ENCODE measurements around the gene NME9. TPM values are rescaled to one million over a fixed set of nuclear protein-coding genes. Genes with fewer than 3 reads are reported as not detected.

The NME9 gene
- total RNA-seq, 1 experiment from 2014 or later = not detected

DNA sequence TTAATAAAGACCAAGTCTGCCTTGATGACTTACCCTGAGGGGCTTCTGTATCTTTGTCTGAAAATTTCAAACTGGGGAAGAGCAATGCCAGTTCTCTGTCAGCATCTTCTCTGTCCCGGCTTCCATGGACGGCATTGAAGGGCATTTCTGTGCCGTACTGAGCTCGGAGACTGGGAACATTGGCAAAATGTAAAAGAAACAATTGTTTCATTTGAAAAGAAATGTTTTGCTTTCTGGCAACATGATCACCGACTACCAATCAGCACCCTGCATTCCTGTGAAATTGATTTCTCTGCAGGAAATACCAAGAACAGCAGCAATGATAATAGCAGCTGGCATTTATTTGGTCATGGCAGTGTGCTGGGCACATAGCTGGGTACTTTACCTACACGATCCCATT, 26.2 kb downstream of the NME9 start:
- no peak overlapping the region for H3K4me3 Mint-ChIP-seq (ENCODE audit: unreplicated experiment)
- Histone ChIP-seq H3K4me3 (ENCODE audit: low read depth, low read length) (no peak overlapping the region), H3K27me3 (replicated peaks; ENCODE audit: control insufficient read depth, insufficient read depth, low read length) (no peaks in the 10 kb centered on the region), H3K4me1 (no peaks in the 10 kb centered on the region), H3K9me3 (peaks cover 3% of the 10 kb centered on the region), H3K36me3 (ENCODE audit: control insufficient read depth, insufficient read depth, low read length) (no peaks in the 10 kb centered on the region)
- no peaks in the 10 kb centered on the region for H3K4me1 Mint-ChIP-seq (ENCODE audit: low read depth, unreplicated experiment)
- BruUV-seq (replicated peaks) = no TSS peak
- ChIA-PET POLR2A (no interaction called here), CTCF (no interaction called here)
- H3K27me3 Mint-ChIP-seq (ENCODE audit: insufficient read depth, unreplicated experiment) = peaks cover 5% of the 10 kb centered on the region
- peaks cover 13% of the 10 kb centered on the region for H3K9me3 Mint-ChIP-seq (ENCODE audit: unreplicated experiment)
- DNase-seq = no peak
- no peak overlapping the region for H3K27ac Mint-ChIP-seq (ENCODE audit: unreplicated experiment)
- intact Hi-C loops (cut with micrococcal nuclease; ENCODE audit: unreplicated experiment) = no loop called here
- TF ChIP-seq, protein P1, sequence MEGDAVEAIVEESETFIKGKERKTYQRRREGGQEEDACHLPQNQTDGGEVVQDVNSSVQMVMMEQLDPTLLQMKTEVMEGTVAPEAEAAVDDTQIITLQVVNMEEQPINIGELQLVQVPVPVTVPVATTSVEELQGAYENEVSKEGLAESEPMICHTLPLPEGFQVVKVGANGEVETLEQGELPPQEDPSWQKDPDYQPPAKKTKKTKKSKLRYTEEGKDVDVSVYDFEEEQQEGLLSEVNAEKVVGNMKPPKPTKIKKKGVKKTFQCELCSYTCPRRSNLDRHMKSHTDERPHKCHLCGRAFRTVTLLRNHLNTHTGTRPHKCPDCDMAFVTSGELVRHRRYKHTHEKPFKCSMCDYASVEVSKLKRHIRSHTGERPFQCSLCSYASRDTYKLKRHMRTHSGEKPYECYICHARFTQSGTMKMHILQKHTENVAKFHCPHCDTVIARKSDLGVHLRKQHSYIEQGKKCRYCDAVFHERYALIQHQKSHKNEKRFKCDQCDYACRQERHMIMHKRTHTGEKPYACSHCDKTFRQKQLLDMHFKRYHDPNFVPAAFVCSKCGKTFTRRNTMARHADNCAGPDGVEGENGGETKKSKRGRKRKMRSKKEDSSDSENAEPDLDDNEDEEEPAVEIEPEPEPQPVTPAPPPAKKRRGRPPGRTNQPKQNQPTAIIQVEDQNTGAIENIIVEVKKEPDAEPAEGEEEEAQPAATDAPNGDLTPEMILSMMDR (IDR thresholded peaks at IDR 0.05; ENCODE audit: insufficient read depth in 1 of 2, low read depth in 1 of 2, low read length in 1 of 2, severe bottlenecking in 1 of 2, unreplicated experiment in 1 of 2) = no peak
- peaks cover 17% of the 10 kb centered on the region for H3K36me3 Mint-ChIP-seq (ENCODE audit: insufficient read depth, unreplicated experiment)

DNA sequence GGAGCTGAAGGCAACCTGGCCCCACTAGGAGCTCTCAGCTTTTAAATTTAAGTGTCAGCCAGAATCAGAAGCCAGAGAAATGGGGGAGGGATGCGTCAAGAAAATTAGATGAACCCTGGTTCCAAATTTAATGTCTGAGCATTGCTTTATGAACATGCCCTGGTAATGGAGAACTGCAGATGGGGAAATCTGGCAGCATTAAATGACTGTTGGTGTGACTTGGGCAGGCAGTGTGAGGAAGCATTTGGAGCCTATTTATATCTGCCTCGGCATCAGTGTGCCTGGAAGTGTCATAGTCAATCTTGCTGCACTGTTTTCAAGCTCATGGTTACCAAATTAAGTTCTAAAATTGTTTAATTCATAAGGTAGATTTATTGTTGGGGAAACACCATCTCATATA, 29.0 kb downstream of the NME9 start:
- BruUV-seq (replicated peaks) = no TSS peak
- POLR2A ChIA-PET = no interaction called here
- Mint-ChIP-seq H3K27ac (ENCODE audit: unreplicated experiment) (no peak overlapping the region), H3K4me3 (ENCODE audit: unreplicated experiment) (no peak overlapping the region), H3K36me3 (ENCODE audit: insufficient read depth, unreplicated experiment) (peaks cover 18% of the 10 kb centered on the region), H3K9me3 (ENCODE audit: unreplicated experiment) (no peaks in the 10 kb centered on the region), H3K27me3 (ENCODE audit: insufficient read depth, unreplicated experiment) (no peaks in the 10 kb centered on the region), H3K4me1 (ENCODE audit: low read depth, unreplicated experiment) (no peaks in the 10 kb centered on the region)
- no peak overlapping the region for H3K4me3 ChIP-seq (ENCODE audit: low read depth, low read length)
- H3K4me1 ChIP-seq = no peaks in the 10 kb centered on the region
- intact Hi-C loops (cut with micrococcal nuclease; ENCODE audit: unreplicated experiment) = no loop called here
- DNase-seq = no peak
- H3K27me3 ChIP-seq (replicated peaks; ENCODE audit: control insufficient read depth, insufficient read depth, low read length) = no peaks in the 10 kb centered on the region
- H3K36me3 ChIP-seq (ENCODE audit: control insufficient read depth, insufficient read depth, low read length) = peaks cover 2% of the 10 kb centered on the region; the same call in 1 of the 2 replicates
- CTCF ChIA-PET = no interaction called here
- H3K9me3 ChIP-seq = no peaks in the 10 kb centered on the region
- TF ChIP-seq, protein P1 (IDR thresholded peaks at IDR 0.05; ENCODE audit: insufficient read depth in 1 of 2, low read depth in 1 of 2, low read length in 1 of 2, severe bottlenecking in 1 of 2, unreplicated experiment in 1 of 2) = no peak

DNA sequence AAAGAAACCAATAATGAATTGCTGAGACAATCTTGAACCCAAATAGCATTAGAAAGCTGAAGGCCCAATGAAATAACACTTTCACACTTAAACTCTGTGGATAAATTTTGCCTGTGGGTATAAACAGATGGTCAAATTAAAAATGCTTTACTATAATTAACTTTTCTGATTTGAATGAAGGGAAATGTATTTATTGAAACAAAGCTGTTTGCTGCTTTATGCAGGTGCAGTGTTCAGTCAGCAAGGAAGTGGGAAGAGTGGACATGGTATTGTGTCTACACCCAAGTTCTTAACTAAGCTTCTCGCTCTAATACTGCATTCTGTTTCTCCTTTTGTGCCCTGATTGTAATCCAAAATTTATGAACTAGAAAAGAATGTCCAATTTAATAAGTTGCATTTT, 31.8 kb downstream of the NME9 start:
- H3K4me3 ChIP-seq (ENCODE audit: low read depth, low read length) = no peak overlapping the region
- BruUV-seq (replicated peaks) = no TSS peak
- H3K27ac Mint-ChIP-seq (ENCODE audit: unreplicated experiment) = no peak overlapping the region
- no peaks in the 10 kb centered on the region for H3K9me3 Mint-ChIP-seq (ENCODE audit: unreplicated experiment)
- DNase-seq = no peak
- H3K4me3 Mint-ChIP-seq (ENCODE audit: unreplicated experiment) = no peak overlapping the region
- no peaks in the 10 kb centered on the region for H3K4me1 Mint-ChIP-seq (ENCODE audit: low read depth, unreplicated experiment)
- H3K4me1 ChIP-seq = no peaks in the 10 kb centered on the region
- no peaks in the 10 kb centered on the region for H3K9me3 ChIP-seq
- ChIA-PET POLR2A (no interaction called here), CTCF (no interaction called here)
- peaks cover 2% of the 10 kb centered on the region; the same call in 1 of the 2 replicates for H3K36me3 ChIP-seq (ENCODE audit: control insufficient read depth, insufficient read depth, low read length)
- peaks cover 30% of the 10 kb centered on the region for H3K36me3 Mint-ChIP-seq (ENCODE audit: insufficient read depth, unreplicated experiment)
- no peaks in the 10 kb centered on the region for H3K27me3 Mint-ChIP-seq (ENCODE audit: insufficient read depth, unreplicated experiment)
- TF ChIP-seq, protein P1 (IDR thresholded peaks at IDR 0.05; ENCODE audit: insufficient read depth in 1 of 2, low read depth in 1 of 2, low read length in 1 of 2, severe bottlenecking in 1 of 2, unreplicated experiment in 1 of 2) = no peak
- no peaks in the 10 kb centered on the region for H3K27me3 ChIP-seq (replicated peaks; ENCODE audit: control insufficient read depth, insufficient read depth, low read length)
- intact Hi-C loops (cut with micrococcal nuclease; ENCODE audit: unreplicated experiment) = no loop called here
